Activated naive CD4-positive, alpha-beta T cell treated with anti-CD3 and anti-CD28 coated beads, Interleukin-2, amount 50 U/mL, for 16 hours (primary cell): ENCODE measurements around the gene SP9.

Experiments
- DNase-seq: peaks from one replicate; pipeline ENCODE4 v3.0.0-alpha.2; 2020

The SP9 gene

DNA sequence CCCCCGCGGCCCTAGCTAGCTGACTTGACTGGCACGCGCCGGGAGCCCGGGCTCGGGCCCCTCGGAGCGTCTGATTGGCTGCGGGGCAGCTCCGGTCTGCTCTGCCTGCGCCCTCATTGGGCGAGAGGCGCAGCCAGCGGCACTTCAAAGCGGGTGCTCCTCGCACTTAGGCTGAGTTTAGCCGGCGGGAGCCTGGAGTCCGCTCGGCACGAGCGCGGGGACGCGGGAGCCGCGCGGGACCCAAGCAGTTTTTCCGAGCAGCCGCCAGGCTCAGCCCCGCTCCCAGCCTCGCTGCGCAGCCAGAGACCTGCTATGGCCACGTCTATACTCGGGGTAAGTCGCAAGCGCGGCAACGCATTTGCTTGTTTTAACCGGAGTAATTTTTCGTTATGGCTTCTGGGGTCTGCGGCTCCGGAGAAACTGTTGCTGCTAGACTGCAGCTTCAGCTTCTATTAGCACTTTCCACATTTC, at the start of gene SP9:
Gene SP9, plus strand, starts transcription at position 174 of the 471 bp plus-strand sequence. Its CDS starts 139 bp downstream, at position 313.
- DNase-seq = no peak

DNA sequence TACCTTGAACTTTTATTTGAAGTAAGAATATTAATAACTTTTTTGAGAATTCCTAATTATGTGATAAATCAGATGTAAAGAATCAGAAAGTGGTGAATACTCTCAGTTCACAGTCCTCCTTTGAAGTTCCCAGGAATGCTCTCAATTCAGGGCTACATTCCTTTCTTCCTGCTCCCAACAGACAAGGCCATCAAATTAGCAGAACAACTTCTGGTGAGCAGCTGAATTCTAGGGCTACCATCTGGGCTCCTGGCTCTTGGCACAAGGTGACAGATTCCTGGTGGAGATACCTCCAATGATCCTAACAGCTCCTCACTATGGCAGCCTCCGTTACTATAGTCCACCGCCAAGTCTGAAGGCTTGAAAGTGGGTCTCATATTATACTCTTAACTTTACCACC, 48.6 kb upstream of the SP9 start:
- DNase-seq = no peak

- no peak for DNase-seq
Measured at GRCh38 chr2:174292908-174293307, 41.8 kb upstream of the SP9 start.

DNA sequence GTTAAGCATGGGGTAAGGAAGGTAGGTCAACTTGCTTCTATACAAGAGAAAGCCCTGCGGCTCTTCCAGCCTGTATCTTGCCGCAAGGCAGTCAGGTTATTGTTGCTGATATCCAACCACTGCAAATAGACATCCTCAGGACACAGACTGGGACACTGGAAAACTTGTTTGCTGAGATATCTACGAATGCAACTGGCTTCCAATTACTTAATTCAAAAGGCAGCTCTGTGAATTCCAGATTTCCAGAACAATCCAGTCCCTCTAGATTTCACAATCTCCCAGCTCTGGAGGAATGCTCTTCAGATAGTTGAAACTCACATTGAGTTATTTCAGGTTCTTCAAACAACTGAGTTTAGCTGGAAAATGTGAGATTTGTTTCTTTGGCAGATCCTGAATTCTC, 34.6 kb upstream of the SP9 start:
- DNase-seq = no peak

GRCh38 chr2:174312581-174313234, 22.0 kb upstream of the SP9 start:
- no peak for DNase-seq

DNA sequence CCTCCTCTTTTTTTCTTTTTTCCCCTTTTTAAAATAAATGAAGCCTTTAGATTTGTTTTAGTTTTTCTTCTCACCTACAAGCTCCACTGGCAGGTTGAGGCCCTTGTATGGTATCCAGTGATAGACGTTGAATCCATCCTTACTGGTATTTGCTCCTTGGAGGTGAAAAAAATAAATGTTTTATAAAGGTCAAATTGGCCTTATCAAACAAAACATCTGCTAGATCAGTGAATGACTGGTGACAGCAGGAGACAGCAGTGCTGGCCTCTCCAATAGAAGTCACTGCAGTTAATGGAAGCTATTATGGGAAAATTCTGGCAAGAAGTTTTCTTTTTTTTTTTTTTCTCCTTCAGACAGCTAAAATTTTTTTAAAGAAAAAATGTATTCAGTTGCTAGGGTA, 12.6 kb upstream of the SP9 start:
- DNase-seq = no peak

- no peak for DNase-seq
Measured at GRCh38 chr2:174322746-174323145, 12.0 kb upstream of the SP9 start.

- DNase-seq = no peak
Measured at GRCh38 chr2:174324530-174324929, 10.2 kb upstream of the SP9 start.

DNA sequence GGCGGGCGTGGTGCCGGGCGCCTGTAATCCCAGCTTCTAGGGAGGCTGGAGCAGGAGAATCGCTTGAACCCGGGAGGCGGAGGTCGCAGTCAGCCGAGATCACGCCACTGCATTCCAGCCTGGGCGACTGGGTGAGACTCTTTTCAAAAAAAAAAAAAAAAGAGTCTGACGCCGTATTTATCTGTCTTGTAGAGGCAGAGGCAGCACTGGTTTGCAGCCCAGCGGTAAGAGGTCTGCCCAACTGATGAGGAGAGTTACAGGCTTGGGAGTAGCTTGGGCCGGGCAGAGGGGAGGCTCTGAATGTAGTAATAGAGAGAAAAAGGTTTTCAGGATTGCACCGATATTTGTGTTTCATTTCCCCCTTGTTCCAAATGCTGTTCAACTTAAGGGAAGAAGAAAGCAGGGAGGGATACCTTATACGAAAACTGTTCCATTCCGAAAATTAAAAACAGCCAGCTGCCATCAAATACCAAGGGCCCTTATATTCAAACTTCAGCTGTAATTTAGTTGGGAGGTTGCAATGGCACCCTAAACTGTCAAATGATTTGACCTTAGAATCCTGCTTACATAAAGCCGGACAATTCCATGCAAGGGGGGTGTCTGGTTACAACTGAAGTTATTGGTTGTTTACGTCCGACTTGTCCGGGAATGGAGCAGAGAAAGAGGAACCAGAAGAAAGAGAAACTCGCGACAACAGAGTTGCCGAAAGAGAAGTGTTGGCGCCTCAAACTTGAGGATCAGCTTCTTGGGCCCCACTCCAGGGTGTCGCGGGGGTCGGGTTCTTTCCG, 9.2 kb upstream of the SP9 start:
- no peak for DNase-seq

DNA sequence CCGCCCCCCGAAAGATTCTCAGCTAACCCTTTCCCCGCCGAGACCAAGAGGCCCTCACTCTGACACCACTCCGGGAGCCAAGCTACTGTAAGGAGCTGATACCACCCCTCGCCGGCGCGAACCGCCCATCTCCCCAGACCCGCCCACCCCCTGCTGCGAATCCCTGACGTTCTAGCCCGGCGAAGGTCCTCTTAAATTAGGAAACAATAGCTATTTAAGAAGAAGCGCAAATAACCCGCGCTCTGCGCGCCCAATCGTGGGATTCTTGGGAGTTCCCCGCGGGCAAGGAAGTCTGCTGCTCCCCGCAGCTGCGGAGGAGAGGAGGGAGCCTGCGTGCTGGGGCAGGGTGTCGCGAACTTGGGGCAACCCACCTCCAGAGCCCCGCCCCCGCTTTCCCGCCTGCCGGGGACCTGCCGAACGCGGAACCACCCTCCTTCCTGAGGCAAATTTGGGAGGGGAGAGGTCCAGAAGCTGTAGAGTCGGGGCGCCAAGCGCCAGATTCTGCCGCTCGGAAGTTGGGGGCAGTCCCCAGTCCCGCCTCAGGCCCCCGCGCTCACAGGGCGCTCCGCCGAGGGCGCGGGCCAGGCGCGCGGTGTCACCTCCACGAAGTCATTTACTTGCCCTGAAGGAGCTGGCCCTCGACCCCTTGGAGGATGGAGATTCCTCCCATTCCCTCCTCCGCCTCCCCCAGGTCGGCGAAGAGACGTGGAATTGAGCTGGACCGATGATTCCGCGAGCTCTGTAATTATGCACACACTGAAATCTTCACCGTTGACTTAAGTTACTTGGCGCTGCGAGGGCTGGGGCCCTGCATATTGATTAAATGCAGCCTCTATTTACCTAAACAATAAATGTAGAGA, 8.4 kb upstream of the SP9 start:
- DNase-seq = peak; percentile 30

- DNase-seq = no peak
Measured at GRCh38 chr2:174327021-174327840, 7.5 kb upstream of the SP9 start.

DNA sequence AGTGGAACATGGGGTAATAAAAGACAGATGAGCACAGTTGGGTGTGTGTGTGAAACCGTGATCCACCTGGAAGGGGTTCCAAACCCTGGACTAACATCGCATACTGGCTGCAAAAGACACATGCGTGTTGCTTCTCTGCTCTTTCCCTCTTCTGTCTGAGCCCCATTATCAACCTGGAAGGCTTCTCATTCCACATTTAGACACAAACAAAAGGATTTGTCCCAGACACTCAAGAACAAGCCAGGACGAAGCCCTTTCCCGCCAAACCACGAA, 7.0 kb upstream of the SP9 start:
- DNase-seq = no peak

DNA sequence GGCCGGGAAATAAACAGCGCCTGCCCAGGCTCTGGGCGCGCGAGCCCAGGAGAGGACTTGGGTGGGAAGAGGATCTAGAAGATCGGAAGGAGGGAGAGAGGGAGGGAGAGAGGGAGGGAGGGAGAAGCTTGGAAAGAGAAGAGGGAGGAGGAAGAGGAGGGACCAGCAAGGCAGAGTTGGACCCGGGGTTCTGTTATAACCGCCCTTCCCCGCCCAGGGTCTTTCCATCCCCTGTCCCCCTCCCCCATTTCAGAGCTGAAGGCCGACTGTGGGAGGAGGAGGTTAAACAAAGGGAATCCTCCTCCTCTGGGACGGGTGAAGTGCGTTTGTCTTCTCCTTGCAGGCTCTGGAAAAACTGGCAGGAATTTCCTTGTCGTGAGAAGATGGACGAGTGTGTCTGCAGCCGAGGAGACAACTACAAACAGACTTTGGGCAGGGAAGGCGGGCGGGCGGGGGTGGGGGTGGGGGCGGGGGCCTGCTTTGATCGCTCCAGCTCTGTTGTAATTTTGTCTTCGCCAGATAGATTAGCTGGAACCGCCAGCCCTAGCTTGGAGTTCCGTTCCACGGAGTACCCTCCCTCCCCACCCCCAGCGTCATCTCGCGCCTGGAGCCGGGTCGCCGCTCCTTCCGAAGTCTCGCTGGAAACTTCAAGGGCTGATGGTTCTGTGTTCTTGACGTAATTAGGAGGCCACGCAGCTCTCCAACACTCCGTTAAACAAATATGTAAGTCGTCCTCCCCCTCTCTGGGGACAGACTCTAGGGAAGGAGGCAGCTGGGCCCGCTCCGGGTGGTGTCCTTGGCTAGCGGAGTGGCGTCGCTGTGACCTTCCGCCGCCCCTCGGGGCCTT, 6.4 kb upstream of the SP9 start:
- no peak for DNase-seq

DNA sequence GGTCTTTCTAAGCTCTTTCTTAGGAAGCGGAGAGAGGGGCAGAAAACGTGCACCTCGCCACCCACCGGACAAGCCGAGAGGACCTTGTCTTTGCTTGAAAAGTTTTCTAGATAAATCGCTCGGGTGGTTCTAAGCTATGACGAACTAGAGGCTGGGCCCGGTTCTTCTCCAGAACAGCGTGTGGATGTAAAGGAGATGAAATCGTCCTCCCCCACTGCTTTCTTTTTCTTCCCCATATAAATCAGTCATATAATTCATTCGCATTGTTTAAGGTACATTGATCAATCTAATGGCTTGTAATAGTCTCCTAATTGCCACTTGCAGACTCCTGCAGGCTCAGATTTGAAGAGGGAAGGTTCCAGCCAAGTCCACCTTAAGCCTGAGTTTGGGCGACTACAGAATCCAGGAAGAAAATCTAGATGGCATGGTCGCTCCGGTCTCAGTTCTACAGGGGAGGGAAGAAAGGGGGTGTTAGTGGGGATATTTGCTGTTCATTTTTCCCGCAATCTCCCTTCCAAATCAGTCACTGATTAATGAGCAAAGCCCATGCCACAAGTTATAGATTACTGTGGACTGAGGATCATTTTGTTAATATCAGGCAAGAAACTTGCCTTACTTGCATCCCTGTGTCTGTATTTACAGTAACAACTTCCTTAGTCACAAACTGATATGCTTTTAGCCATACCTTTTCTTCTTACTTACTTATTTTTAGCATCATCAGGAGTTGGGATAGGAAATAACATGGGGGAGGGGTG, 5.6 kb upstream of the SP9 start:
- no peak for DNase-seq

- DNase-seq = no peak
Measured at GRCh38 chr2:174330945-174331594, 3.7 kb upstream of the SP9 start.

- DNase-seq = no peak
Measured at GRCh38 chr2:174331595-174332216, 3.0 kb upstream of the SP9 start.

DNA sequence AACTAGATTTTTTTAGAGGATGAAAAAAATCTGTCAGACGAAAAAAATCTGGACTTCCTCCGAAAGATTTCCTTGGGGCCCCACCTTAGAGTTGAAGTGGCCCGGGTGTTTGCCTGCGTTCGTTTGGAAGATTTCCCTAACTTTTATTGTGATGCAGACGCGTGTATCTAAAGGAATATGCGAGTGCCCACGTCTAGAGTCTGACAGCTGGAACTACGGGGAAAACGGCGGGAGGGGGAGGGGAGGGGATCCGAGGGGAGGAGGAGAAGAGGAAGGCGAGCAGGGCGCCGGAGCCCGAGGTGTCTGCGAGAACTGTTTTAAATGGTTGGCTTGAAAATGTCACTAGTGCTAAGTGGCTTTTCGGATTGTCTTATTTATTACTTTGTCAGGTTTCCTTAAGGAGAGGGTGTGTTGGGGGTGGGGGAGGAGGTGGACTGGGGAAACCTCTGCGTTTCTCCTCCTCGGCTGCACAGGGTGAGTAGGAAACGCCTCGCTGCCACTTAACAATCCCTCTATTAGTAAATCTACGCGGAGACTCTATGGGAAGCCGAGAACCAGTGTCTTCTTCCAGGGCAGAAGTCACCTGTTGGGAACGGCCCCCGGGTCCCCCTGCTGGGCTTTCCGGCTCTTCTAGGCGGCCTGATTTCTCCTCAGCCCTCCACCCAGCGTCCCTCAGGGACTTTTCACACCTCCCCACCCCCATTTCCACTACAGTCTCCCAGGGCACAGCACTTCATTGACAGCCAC, 2.4 kb upstream of the SP9 start:
- no peak for DNase-seq

DNA sequence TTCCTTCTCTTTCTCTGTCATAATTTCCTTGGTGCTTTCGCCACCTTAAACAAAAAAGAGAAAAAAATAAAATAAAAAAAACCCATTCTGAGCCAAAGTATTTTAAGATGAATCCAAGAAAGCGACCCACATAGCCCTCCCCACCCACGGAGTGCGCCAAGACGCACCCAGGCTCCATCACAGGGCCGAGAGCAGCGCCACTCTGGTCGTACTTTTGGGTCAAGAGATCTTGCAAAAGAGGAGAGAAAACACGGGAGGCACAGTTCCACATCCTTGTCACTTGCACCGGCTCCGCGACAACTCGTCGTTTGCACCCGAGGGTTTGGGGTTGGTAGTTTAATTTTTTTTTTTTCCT, 1.8 kb upstream of the SP9 start:
- DNase-seq = no peak
